HG03575 (cell line): ENCODE results near the gene LDLRAD4.

Source experiments
- ATAC-seq: cut with Tn5 transposase; IDR thresholded peaks from one replicate; pipeline ENCODE4 v1.9.1; 2021; ENCODE audit not compliant: unreplicated experiment, insufficient number of reproducible peaks, low FRiP score; ENCODE audit errors: extremely low read depth

LDLRAD4 gene

DNA sequence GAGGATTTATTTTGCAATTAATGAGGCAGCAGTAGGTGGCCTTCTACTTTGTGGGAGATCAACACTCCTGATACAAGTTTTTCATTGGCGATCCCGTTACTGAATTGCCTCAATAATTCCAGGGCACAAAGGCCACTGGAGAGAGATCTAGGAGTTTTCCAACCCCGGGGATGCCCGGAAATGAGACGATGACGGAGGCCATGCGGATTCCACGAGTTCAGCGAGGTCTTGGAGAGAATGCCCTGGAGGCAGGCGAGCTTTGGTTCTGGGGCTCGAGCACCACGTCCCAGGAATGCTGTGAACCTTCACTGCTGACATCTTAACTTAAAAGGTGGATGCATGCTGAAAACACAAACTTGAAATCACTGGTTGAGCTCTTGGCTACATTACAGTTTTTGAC, 74.2 kb downstream of the LDLRAD4 start:
- no peak for ATAC-seq

GRCh38 chr18:13294309-13294708, 75.7 kb downstream of the LDLRAD4 start:
- ATAC-seq: no peak

GRCh38 chr18:13295894-13296293, 77.3 kb downstream of the LDLRAD4 start:
- no peak for ATAC-seq

DNA sequence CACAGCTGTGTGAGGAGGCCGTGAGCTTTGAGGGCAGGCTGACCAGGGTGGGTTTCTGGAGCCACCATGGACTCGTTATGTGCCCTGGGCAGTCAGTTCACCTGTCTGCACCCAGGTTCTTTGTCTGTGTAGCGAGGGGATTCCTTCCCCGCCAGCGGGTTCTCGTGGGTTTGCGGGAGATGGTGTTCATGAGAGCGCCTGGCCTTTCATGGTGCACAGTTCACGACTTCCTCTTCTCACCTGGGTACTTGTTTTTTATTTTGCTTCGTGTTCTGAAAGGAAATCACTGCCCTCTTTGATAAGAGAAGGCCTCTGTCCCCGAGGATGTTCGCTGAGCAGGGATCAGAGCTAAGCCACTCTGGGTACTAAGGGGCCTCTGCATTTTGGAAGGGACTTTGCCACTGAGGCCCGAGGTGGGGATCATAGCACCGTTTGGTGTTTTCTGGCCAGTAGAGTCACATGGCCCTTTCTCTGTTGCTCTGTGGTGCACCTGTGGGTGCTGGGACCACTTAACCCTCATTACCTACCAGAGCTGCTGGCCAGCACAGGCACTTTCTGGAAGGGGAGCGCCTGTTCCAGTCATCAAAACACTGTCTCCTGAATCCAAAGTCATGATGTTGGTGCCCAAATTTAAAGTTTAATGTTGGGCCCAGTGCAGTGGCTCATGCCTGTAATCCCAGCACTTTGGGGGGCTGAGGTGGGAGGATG, 78.5 kb downstream of the LDLRAD4 start:
- no peak for ATAC-seq

GRCh38 chr18:13298262-13298661, 79.7 kb downstream of the LDLRAD4 start:
- ATAC-seq: no peak

GRCh38 chr18:13300029-13300428, 81.5 kb downstream of the LDLRAD4 start:
- no peak for ATAC-seq

GRCh38 chr18:13300796-13301195, 82.2 kb downstream of the LDLRAD4 start:
- no peak for ATAC-seq

DNA sequence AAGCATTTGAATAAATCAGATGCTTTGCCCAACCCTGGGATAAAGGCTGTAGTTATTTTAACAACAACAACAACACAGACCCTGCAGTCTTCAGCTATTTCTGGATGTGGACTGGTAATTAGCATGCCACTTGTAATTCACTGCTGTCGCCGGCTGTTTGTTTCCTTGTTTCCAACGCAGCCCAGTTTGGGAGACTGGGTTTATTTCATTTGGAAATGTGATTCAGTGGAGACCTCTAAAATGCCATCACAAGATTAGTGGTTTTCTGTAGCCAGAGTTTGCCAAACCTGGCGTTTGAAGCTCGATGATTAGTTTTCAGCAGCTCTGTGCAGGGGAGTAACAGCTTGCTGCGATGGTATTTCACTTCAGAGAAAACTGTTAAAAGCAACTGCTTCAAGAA, 83.5 kb downstream of the LDLRAD4 start:
- ATAC-seq: no peak

DNA sequence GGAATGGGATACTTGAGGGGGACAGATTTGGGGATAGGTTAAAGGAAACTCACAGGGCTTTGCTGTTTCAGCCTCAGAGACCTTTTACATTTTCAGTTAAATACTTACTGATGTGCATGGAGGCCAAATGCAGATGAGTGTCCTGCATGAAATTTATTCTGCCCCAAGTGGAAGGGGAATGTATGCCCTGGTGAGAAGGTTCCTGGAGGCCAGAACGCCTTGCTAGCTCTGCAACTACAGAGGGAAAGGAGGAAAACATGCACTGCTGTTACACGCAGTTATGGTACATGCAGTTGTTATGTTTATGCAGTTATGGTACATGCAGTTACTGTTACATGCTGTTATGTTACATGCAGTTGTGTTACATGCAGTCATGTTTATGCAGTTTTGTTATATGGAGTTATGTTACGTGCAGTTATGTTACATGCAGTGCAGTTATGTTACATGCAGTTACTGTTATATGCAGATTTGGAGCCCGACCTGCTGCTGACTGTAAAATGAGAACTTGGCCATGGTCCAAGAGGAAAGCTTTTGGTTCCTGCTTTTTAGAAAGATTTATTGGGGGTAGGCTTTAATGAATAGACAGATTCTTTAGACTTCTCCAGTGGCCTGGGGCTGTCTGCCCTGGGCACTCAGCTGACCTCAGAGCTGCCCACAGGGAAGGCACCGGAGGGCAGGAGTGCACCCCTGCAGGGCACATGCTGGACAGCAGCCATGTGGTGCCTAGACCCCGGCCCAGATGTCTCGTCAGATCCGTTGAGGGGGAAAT, 84.1 kb downstream of the LDLRAD4 start:
- no peak for ATAC-seq

- no peak for ATAC-seq
These were observed 85.3 kb downstream of the LDLRAD4 start for GRCh38 chr18:13303756-13304364.

DNA sequence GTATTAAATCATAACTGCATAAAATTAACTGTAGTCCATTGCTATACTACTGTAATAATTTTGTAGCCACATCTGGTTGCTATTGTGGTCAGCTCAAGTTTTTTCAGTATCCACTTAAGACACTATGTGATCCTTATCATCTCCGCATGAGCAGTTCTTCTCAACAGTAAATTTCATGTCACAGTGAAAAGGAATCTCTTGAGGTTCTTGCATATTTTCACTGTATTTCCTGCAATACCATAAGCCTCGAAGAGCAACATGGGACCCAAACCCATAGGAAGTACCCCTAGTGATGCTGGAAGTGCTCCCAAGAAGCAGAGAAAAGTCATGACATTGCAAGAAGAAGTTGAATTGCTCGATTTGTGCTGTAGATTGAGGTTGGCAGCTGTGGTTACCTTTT, 86.7 kb downstream of the LDLRAD4 start:
- no peak for ATAC-seq

GRCh38 chr18:13306583-13306982, 88.0 kb downstream of the LDLRAD4 start:
- no peak for ATAC-seq

DNA sequence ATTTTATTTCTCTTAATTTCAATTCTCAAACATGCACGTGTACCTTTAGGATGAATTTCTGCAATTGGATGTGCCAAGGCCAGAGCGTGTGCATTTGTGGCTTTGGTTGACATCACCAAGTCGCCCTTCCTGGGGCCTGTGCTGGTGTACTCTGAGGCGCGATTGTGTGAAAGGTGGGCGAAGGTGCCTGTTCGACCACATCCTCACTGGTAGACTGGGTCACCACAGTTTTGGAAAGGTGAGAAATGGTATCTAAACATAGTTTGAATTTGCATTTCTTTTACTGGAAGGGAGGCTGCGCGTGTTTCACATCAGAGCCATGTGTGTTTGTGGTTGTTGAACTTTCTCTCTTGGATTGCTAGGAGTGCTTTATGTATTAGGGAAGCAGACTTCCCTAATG, 89.8 kb downstream of the LDLRAD4 start:
- no peak for ATAC-seq

- no peak for ATAC-seq
These were observed 90.6 kb downstream of the LDLRAD4 start for GRCh38 chr18:13309031-13309747.

DNA sequence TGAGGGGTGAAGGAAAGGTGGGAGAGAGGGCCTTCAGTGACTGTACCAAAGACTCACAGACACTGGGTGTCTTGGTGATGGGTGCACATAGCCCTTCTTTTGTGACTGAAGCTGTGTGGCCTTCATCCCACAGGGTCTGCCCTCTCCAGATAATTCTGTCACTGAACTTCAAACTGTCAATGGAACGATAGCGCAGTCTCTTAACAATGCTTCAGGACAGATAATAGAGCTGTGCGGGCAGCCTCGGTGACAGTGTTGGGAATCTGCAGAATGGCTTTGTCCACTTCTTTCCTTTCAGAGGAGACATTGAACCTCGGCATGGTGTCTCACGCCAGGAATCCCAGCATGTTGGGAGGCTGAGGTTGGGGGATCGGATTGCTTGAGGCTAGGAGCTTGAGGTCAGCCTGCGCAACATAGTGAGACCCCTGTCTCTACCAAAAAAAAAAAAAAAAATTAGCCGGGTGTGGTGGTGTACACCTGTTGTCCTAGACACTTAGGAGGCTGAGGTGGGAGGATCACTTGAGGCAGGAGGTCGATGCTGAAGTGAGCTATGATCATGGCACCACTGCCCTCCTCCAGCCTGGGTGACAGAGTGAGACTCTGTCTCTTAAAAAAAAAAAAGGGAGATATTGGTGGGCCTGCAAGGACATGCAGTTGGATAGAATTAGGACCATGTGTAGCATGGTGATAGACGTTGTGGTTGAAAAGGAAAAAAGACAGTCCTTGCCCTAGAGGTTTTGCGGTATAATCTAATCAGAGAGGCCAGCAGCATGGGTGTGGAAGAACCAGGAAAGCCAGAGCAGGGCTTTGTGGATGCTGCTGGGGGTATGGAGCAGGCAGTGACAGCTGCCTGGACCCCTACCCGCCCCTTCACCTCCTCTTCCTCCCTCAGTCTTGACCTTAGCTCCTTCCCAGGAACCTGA, 91.4 kb downstream of the LDLRAD4 start:
- ATAC-seq: no peak

GRCh38 chr18:13311193-13311592, 92.6 kb downstream of the LDLRAD4 start:
- ATAC-seq: no peak

GRCh38 chr18:13312515-13312914, 94.0 kb downstream of the LDLRAD4 start:
- no peak for ATAC-seq

- no peak for ATAC-seq
These were observed 94.6 kb downstream of the LDLRAD4 start for GRCh38 chr18:13313006-13313686.
